Spleen (tissue), 7 donors: ENCODE measurements around the gene CCDC92B.

Experiments used
- POLR2A ChIP-seq, 3 donors: fragments of 450-650 bp; IDR thresholded peaks; one replicate each; pipeline ENCODE4 v1.5.1; 2017; ENCODE audit warnings: antibody characterized with exemption in 3 of 3, mild to moderate bottlenecking in 1 of 3
- TF ChIP-seq, protein P1 (sequence below), 11 experiments: fragments of 200-600 bp in 7 of 11; fragments of 450-650 bp in 4 of 11; sonication (generic) in 4 of 11; IDR thresholded peaks in 8 of 11; conservative IDR thresholded peaks in 3 of 11; 1 replicate in 7 of 11; 2 replicates in 4 of 11; pipeline versions ENCODE4 v1.4.0 to v1.8.0; 2016 to 2021; ENCODE audit warnings: antibody characterized with exemption in 11 of 11, inconsistent platforms in 4 of 11, mild to moderate bottlenecking in 1 of 11
- donor health status: DM: no; HTN: no; CAD: no; lungs with moderate emphysema.
- donor health status: DM: no; HTN: no; CAD: no.
- donor health status: DM: no; HTN: no; CAD: no.

GRCh38 chr17:2701996-2702741, 47.3 kb downstream of the CCDC92B start:
- TF ChIP-seq, protein P1, sequence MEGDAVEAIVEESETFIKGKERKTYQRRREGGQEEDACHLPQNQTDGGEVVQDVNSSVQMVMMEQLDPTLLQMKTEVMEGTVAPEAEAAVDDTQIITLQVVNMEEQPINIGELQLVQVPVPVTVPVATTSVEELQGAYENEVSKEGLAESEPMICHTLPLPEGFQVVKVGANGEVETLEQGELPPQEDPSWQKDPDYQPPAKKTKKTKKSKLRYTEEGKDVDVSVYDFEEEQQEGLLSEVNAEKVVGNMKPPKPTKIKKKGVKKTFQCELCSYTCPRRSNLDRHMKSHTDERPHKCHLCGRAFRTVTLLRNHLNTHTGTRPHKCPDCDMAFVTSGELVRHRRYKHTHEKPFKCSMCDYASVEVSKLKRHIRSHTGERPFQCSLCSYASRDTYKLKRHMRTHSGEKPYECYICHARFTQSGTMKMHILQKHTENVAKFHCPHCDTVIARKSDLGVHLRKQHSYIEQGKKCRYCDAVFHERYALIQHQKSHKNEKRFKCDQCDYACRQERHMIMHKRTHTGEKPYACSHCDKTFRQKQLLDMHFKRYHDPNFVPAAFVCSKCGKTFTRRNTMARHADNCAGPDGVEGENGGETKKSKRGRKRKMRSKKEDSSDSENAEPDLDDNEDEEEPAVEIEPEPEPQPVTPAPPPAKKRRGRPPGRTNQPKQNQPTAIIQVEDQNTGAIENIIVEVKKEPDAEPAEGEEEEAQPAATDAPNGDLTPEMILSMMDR (IDR thresholded peaks at IDR 0.05 in 8 of 11, conservative IDR thresholded peaks at IDR 0.05 in 3 of 11), result no peak
- no peak for TF ChIP-seq POLR2A (IDR thresholded peaks at IDR 0.05)
